Mucosa of descending colon (tissue), 3 donors: ENCODE results near the gene TEAD4. TPM values are rescaled to one million over a fixed set of nuclear protein-coding genes. Genes with fewer than 3 reads are reported as not detected.

ENCODE experiments used
- ATAC-seq: fragments of 200-7000 bp; cut with Tn5 transposase; one replicate; pipeline ENCODE4 v1.9.1; 2020; ENCODE audit warnings: mild to moderate bottlenecking, moderate library complexity
- DNase-seq, 3 donors: peaks; one replicate each; pipeline ENCODE4 v3.0.0-alpha.2; 2020
- H3K36me3 ChIP-seq: fragments of 200-600 bp; one replicate; pipeline ENCODE4 v1.8.0; 2021; ENCODE audit warnings: low read depth, mild to moderate bottlenecking
- H3K4me1 ChIP-seq: fragments of 200-600 bp; one replicate; pipeline ENCODE4 v1.8.0; 2021; ENCODE audit warnings: low read depth, mild to moderate bottlenecking
- H3K4me3 ChIP-seq: fragments of 200-600 bp; one replicate; pipeline ENCODE4 v1.8.0; 2021; ENCODE audit warnings: mild to moderate bottlenecking
- H3K9me3 ChIP-seq: fragments of 200-600 bp; one replicate; pipeline ENCODE4 v1.8.0; 2021; ENCODE audit warnings: mild to moderate bottlenecking
- CTCF ChIP-seq: fragments of 200-600 bp; IDR thresholded peaks from one replicate; pipeline ENCODE4 v1.8.0; 2022; ENCODE audit warnings: antibody characterized with exemption, mild to moderate bottlenecking
- intact Hi-C, 2 donors: fragments of 100-400 bp; cut with DNase I in 1 of 2; cut with micrococcal nuclease in 1 of 2; formaldehyde crosslinking; loops; one replicate each; pipeline versions ENCODE4 v1.11.0 to v1.11.1; 2022; cut with DNase I, micrococcal nuclease
- total RNA-seq, 3 donors: library from RNA; stranded (reverse); fragmentation: NEBNext Ultra II Directional in 2 of 3; extraction: Animal tissue kit (Norgen Biotek cat#: 25700) in 2 of 3; gene quantifications; one replicate each; pipeline versions ENCODE4 v1.2.1 to v1.2.4, GENCODE V29; 2021 to 2023
- donor health status: DM: no; HTN: no; CAD: no; lungs with moderate emphysema.
- donor health status: DM: no; HTN: no; CAD: no.
- donor health status: DM: no; HTN: yes; CAD: no.

Gene TEAD4
- total RNA-seq, 3 donors from 2014 or later: 4.6 to 11.3 (median 6.5) TPM

- TF ChIP-seq CTCF: no peak
- Histone ChIP-seq H3K9me3 (no peaks in the 10 kb centered on the region), H3K4me3 (no peak overlapping the region), H3K36me3 (no peaks in the 10 kb centered on the region), H3K4me1 (no peaks in the 10 kb centered on the region)
- DNase-seq (no peak), ATAC-seq (peak; percentile 60)
- intact Hi-C loops: no loop called here
Measured at GRCh38 chr12:3085341-3086139, 126.3 kb downstream of the TEAD4 start.

GRCh38 chr12:3086211-3086610 is 127.0 kb downstream of the TEAD4 start:
- Histone ChIP-seq H3K4me3 (no peak overlapping the region), H3K9me3 (no peaks in the 10 kb centered on the region), H3K36me3 (no peaks in the 10 kb centered on the region), H3K4me1 (no peaks in the 10 kb centered on the region)
- intact Hi-C loops: no loop called here
- no peak for ATAC-seq
- no peak for DNase-seq
- TF ChIP-seq CTCF: no peak

GRCh38 chr12:3086729-3087323 is 127.6 kb downstream of the TEAD4 start:
- TF ChIP-seq CTCF: no peak
- no peak for DNase-seq
- intact Hi-C loops: no loop called here

GRCh38 chr12:3087758-3088650 is 128.8 kb downstream of the TEAD4 start:
- no peak for TF ChIP-seq CTCF
- H3K9me3 ChIP-seq: no peaks in the 10 kb centered on the region
- intact Hi-C loops: no loop called here
- no peaks in the 10 kb centered on the region for H3K4me1 ChIP-seq
- DNase-seq: no peak
- no peaks in the 10 kb centered on the region for H3K36me3 ChIP-seq
- H3K4me3 ChIP-seq: no peak overlapping the region
- no peak for ATAC-seq

More at GRCh38 chr12:3086729-3087323, 127.6 kb downstream of the TEAD4 start:
- Histone ChIP-seq H3K9me3 (no peaks in the 10 kb centered on the region), H3K4me3 (no peak overlapping the region), H3K4me1 (no peaks in the 10 kb centered on the region), H3K36me3 (no peaks in the 10 kb centered on the region)
- no peak for ATAC-seq

GRCh38 chr12:3089588-3089987 is 130.4 kb downstream of the TEAD4 start:
- intact Hi-C loops: no loop called here
- no peaks in the 10 kb centered on the region for H3K9me3 ChIP-seq
- no peak for ATAC-seq
- no peaks in the 10 kb centered on the region for H3K36me3 ChIP-seq
- DNase-seq: no peak
- H3K4me1 ChIP-seq: no peaks in the 10 kb centered on the region
- TF ChIP-seq CTCF: no peak
- H3K4me3 ChIP-seq: no peak overlapping the region

Other genes starting within 250 kb of the TEAD4 start
- 10 to 100 TPM; 58.2 to 79.7 (median 76.0) TPM for gene FKBP4, start 164.4 kb upstream of the TEAD4 start, total RNA-seq
- gene ITFG2, start 146.7 kb upstream of the TEAD4 start, total RNA-seq: 10 to 100 TPM; 37.9 to 55.4 (median 38.0) TPM
- 1 to 10 TPM in 1 of 3 donors, under 1 TPM in 2; 0.64 to 2.2 (median 0.96) TPM for gene NRIP2, start 124.4 kb upstream of the TEAD4 start, total RNA-seq
- not detected for gene TEX52, start 102.4 kb upstream of the TEAD4 start, total RNA-seq
- gene FOXM1, start 82.2 kb upstream of the TEAD4 start, total RNA-seq: 10 to 100 TPM in 1 of 3 donors, 1 to 10 TPM in 2; 6.3 to 30.0 (median 7.7) TPM
- gene RHNO1, start 82.2 kb upstream of the TEAD4 start, total RNA-seq: 10 to 100 TPM in 2 of 3 donors, 1 to 10 TPM in 1; 8.7 to 20.1 (median 15.5) TPM
- 10 to 100 TPM in 1 of 3 donors, 1 to 10 TPM in 2; 7.9 to 18.2 (median 8.2) TPM for gene TULP3, start 68.5 kb upstream of the TEAD4 start, total RNA-seq
- gene TSPAN9, start 118.0 kb downstream of the TEAD4 start, total RNA-seq: 10 to 100 TPM in 1 of 3 donors, 1 to 10 TPM in 2; 4.7 to 28.4 (median 8.5) TPM